Peyer's patch (tissue), 4 donors: ENCODE data around the gene SACM1L.

ENCODE experiments used
- POLR2A ChIP-seq, 2 donors: fragments of 450-650 bp; IDR thresholded peaks; one replicate each; pipeline ENCODE4 v1.5.1; 2017; ENCODE audit warnings: antibody characterized with exemption in 2 of 2, mild to moderate bottlenecking in 2 of 2, moderate library complexity in 2 of 2
- TF ChIP-seq, protein P1 (sequence below), 6 experiments: fragments of 450-650 bp in 4 of 6; fragments of 200-600 bp in 2 of 6; sonication (generic) in 1 of 6; IDR thresholded peaks; one replicate each; pipeline ENCODE4 v1.5.1; 2017 to 2019; ENCODE audit warnings: antibody characterized with exemption in 6 of 6, mild to moderate bottlenecking in 3 of 6, moderate library complexity in 1 of 6

DNA sequence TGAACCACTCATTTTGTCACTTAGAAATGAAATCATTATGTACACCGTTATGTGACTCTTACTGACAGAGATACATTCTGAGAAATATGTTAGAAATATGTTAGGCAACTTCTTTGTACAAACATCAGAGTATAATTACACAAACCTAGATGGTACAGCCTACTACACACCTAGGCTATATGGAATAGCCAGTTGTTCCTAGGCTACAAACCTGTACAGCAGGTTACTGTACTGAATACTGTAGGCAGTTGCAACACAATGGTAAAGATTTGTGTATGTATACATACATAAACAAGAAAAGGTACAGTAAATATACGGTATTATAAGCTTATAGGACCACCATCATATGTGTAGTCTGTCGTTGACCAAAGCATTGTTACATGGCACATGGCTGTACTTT lies 3.7 kb downstream of the SACM1L start:
- TF ChIP-seq, protein P1, sequence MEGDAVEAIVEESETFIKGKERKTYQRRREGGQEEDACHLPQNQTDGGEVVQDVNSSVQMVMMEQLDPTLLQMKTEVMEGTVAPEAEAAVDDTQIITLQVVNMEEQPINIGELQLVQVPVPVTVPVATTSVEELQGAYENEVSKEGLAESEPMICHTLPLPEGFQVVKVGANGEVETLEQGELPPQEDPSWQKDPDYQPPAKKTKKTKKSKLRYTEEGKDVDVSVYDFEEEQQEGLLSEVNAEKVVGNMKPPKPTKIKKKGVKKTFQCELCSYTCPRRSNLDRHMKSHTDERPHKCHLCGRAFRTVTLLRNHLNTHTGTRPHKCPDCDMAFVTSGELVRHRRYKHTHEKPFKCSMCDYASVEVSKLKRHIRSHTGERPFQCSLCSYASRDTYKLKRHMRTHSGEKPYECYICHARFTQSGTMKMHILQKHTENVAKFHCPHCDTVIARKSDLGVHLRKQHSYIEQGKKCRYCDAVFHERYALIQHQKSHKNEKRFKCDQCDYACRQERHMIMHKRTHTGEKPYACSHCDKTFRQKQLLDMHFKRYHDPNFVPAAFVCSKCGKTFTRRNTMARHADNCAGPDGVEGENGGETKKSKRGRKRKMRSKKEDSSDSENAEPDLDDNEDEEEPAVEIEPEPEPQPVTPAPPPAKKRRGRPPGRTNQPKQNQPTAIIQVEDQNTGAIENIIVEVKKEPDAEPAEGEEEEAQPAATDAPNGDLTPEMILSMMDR (IDR thresholded peaks at IDR 0.05) = no peak
- TF ChIP-seq POLR2A (IDR thresholded peaks at IDR 0.05) = no peak
